Neural cell (in vitro differentiated cells): ENCODE results near the gene TIMM9. TPM values are rescaled to one million over a fixed set of nuclear protein-coding genes. Genes with fewer than 3 reads are reported as not detected.
"Not testable (repeated sequence)": the region's sequence is repeated elsewhere in the genome, so short reads cannot be mapped to it uniquely, and the experiment has no call there.

Experiments used
- H2AFZ ChIP-seq: fragments of 200-600, 300-800 bp; sonication (generic), shearing (Covaris generic); 2 replicates; pipeline ENCODE4 v1.6.0; 2014; ENCODE audit warnings: low read depth, mild to moderate bottlenecking, antibody characterized with exemption, low read length, moderate library complexity
- H3F3A ChIP-seq: fragments of 200-600 bp; shearing (Covaris generic); 2 replicates; pipeline ENCODE4 v1.6.1; 2016; ENCODE audit warnings: mild to moderate bottlenecking, moderate library complexity, mixed read lengths, antibody characterized with exemption, low read length; ENCODE audit not compliant: insufficient read depth, poor library complexity, severe bottlenecking
- H3K27ac ChIP-seq: fragments of 200-600, 300-800 bp; sonication (generic), shearing (Covaris generic); 2 replicates; pipeline ENCODE4 v1.5.1; 2014; ENCODE audit warnings: mild to moderate bottlenecking, low read length, moderate library complexity
- H3K27me3 ChIP-seq: fragments of 300-800, 200-600 bp; sonication (generic), shearing (Covaris generic); 2 replicates; pipeline ENCODE4 v1.6.0; 2014; ENCODE audit warnings: mild to moderate bottlenecking, low read depth, low read length, moderate library complexity; ENCODE audit not compliant: insufficient read depth
- H3K36me3 ChIP-seq: fragments of 300-800, 200-600 bp; sonication (generic), shearing (Covaris generic); 2 replicates; pipeline ENCODE4 v1.5.1; 2014; ENCODE audit warnings: mild to moderate bottlenecking, antibody characterized with exemption, low read length, moderate library complexity; ENCODE audit not compliant: insufficient read depth
- H3K4me2 ChIP-seq: fragments of 300-800, 200-600 bp; sonication (generic), shearing (Covaris generic); 2 replicates; pipeline ENCODE4 v1.6.0; 2014; ENCODE audit warnings: mild to moderate bottlenecking, low read length
- H3K4me3 ChIP-seq: fragments of 300-800, 200-600 bp; sonication (generic), shearing (Covaris generic); 2 replicates; pipeline ENCODE4 v1.5.1; 2014; ENCODE audit warnings: mild to moderate bottlenecking, low read length, moderate library complexity
- H3K79me2 ChIP-seq: fragments of 200-600 bp; shearing (Covaris generic); replicated peaks from 2 replicates; pipeline ENCODE4 v1.6.0; 2014; ENCODE audit warnings: mild to moderate bottlenecking, low read length, moderate library complexity; ENCODE audit not compliant: insufficient read depth
- H3K9ac ChIP-seq: fragments of 300-800, 200-600 bp; sonication (generic), shearing (Covaris generic); 2 replicates; pipeline ENCODE4 v1.6.1; 2016; ENCODE audit warnings: mild to moderate bottlenecking, low read length, mixed read lengths
- H3K9me2 ChIP-seq: fragments of 200-600 bp; shearing (Covaris generic); 2 replicates; pipeline ENCODE4 v1.6.1; 2016; ENCODE audit warnings: mild to moderate bottlenecking, low read length, mixed read lengths; ENCODE audit not compliant: insufficient read depth
- H3K9me3 ChIP-seq: fragments of 200-600, 300-800 bp; sonication (generic), shearing (Covaris generic); 2 replicates; pipeline ENCODE4 v1.6.1; 2016; ENCODE audit warnings: mild to moderate bottlenecking, mixed run types, low read length, moderate library complexity, mixed read lengths
- H4K20me1 ChIP-seq: fragments of 200-600 bp; shearing (Covaris generic); 2 replicates; pipeline ENCODE4 v1.6.1; 2016; ENCODE audit warnings: mild to moderate bottlenecking, mixed run types; ENCODE audit not compliant: insufficient read depth
- CTCF ChIP-seq: fragments of 450-650 bp; IDR thresholded peaks from 2 replicates; pipeline ENCODE4 v1.5.1; 2014; ENCODE audit warnings: antibody characterized with exemption, mild to moderate bottlenecking, moderate library complexity; ENCODE audit not compliant: poor library complexity, severe bottlenecking
- EP300 ChIP-seq: fragments of 450-650 bp; conservative IDR thresholded peaks from 2 replicates; pipeline ENCODE4 v1.6.1; 2014; ENCODE audit warnings: antibody characterized with exemption, mild to moderate bottlenecking, moderate library complexity; ENCODE audit not compliant: poor library complexity, severe bottlenecking
- EZH2 ChIP-seq: fragments of 200-600, 300-800 bp; shearing (Covaris generic), sonication (generic); IDR thresholded peaks from 2 replicates; pipeline ENCODE4 v1.6.1; 2014; ENCODE audit warnings: antibody characterized with exemption, low read length, borderline replicate concordance, mild to moderate bottlenecking; ENCODE audit not compliant: insufficient read depth, poor library complexity, severe bottlenecking
- MXI1 ChIP-seq: fragments of 450-650 bp; conservative IDR thresholded peaks from 2 replicates; pipeline ENCODE4 v1.6.1; 2014; ENCODE audit warnings: antibody characterized with exemption, mild to moderate bottlenecking; ENCODE audit not compliant: poor library complexity, severe bottlenecking
- POLR2AphosphoS5 ChIP-seq: IDR thresholded peaks from 2 replicates; pipeline ENCODE4 v1.6.1; 2012
- RAD21 ChIP-seq: fragments of 450-650 bp; conservative IDR thresholded peaks from 2 replicates; pipeline ENCODE4 v1.6.1; 2014; ENCODE audit warnings: antibody characterized with exemption, mild to moderate bottlenecking, moderate library complexity
- REST ChIP-seq: IDR thresholded peaks from 2 replicates; pipeline ENCODE4 v1.6.1; 2012; ENCODE audit warnings: borderline replicate concordance
- TAF1 ChIP-seq: IDR thresholded peaks from 2 replicates; pipeline ENCODE4 v1.6.1; 2012; ENCODE audit warnings: low read depth
- polyA plus RNA-seq: library from polyadenylated mRNA; depleted of rRNA; stranded (reverse); fragments of >200 nt; gene quantifications from 2 replicates; pipeline ENCODE4 v1.2.3, GENCODE V29; 2014

TIMM9 gene
- polyA plus RNA-seq, 1 donor from 2014 or later = 51.1 TPM

GRCh38 chr14:58428118-58428683, 870 bp upstream of the TIMM9 start:
- no peaks in the 10 kb centered on the region for H3K27me3 ChIP-seq
- TF ChIP-seq MXI1 (peak; percentile 32), CTCF (no peak)
- H2AFZ ChIP-seq = peak overlapping the region; percentile 84
- H3K4me2 ChIP-seq = peak overlapping the region; percentile 80
- H3K36me3 ChIP-seq = no peaks in the 10 kb centered on the region
- peak overlapping the region; percentile 89 for H3K9ac ChIP-seq
- peak overlapping the region; percentile 96 for H3K27ac ChIP-seq
- peak overlapping the region; percentile 92 for H3K4me3 ChIP-seq
- no peaks in the 10 kb centered on the region for H4K20me1 ChIP-seq
- no peaks in the 10 kb centered on the region for H3K9me3 ChIP-seq
- no peaks in the 10 kb centered on the region for H3K9me2 ChIP-seq
- peaks cover 27% of the 10 kb centered on the region for H3K79me2 ChIP-seq
- H3F3A ChIP-seq = no peaks in the 10 kb centered on the region

GRCh38 chr14:58426670-58427280, 556 bp downstream of the TIMM9 start:
- H3K9me2 ChIP-seq = no peaks in the 10 kb centered on the region
- peak overlapping the region; percentile 92 for H3K4me3 ChIP-seq
- H3K9ac ChIP-seq = peak overlapping the region; percentile 89
- no peaks in the 10 kb centered on the region for H3K27me3 ChIP-seq
- H3K9me3 ChIP-seq = no peaks in the 10 kb centered on the region
- no peaks in the 10 kb centered on the region for H3K36me3 ChIP-seq
- peak overlapping the region; percentile 75 for H3K4me2 ChIP-seq
- TF ChIP-seq MXI1 = peak; percentile 97
- peak; percentile 73 for TF ChIP-seq POLR2AphosphoS5
- TF ChIP-seq TAF1 = no peak
- peak overlapping the region; percentile 99 for H2AFZ ChIP-seq
- peak overlapping the region; percentile 96 for H3K27ac ChIP-seq
- H3F3A ChIP-seq = no peaks in the 10 kb centered on the region
- peaks cover 27% of the 10 kb centered on the region for H3K79me2 ChIP-seq
- no peaks in the 10 kb centered on the region for H4K20me1 ChIP-seq

- not testable (repeated sequence) for H3K9me3 ChIP-seq, H3K27me3 ChIP-seq, H2AFZ ChIP-seq, H3K36me3 ChIP-seq, H3K9ac ChIP-seq, H3K4me2 ChIP-seq, H3K27ac ChIP-seq, H3K9me2 ChIP-seq, H4K20me1 ChIP-seq, H3K4me3 ChIP-seq, H3K79me2 ChIP-seq, H3F3A ChIP-seq
These were observed 10.4 kb downstream of the TIMM9 start for GRCh38 chr14:58416934-58417333.

- no peak overlapping the region for H3K4me2 ChIP-seq
- H2AFZ ChIP-seq = no peak overlapping the region
- no peaks in the 10 kb centered on the region for H3K9me2 ChIP-seq
- H3K9ac ChIP-seq = no peak overlapping the region
- no peaks in the 10 kb centered on the region for H3K9me3 ChIP-seq
- H3K4me3 ChIP-seq = no peak overlapping the region
- peaks cover 2% of the 10 kb centered on the region for H3K36me3 ChIP-seq
- no peaks in the 10 kb centered on the region for H4K20me1 ChIP-seq
- no peaks in the 10 kb centered on the region for H3F3A ChIP-seq
- peaks cover 4% of the 10 kb centered on the region for H3K79me2 ChIP-seq
- H3K27me3 ChIP-seq = no peaks in the 10 kb centered on the region
- no peak overlapping the region for H3K27ac ChIP-seq
- TF ChIP-seq EP300 (no peak), CTCF (no peak), REST (no peak), RAD21 (no peak), TAF1 (no peak), EZH2 (no peak)
These were observed 11.4 kb downstream of the TIMM9 start for GRCh38 chr14:58415636-58416547.
